Stimulated activated CD4-positive, alpha-beta T cell treated with anti-CD3 and anti-CD28 coated beads, TNF-alpha, amount 100 ng/mL, for 1 hour (primary cell): ENCODE data around the gene LRRC75B.
"Not testable (repeated sequence)": the region's sequence is repeated elsewhere in the genome, so short reads cannot be mapped to it uniquely, and the experiment has no call there.

Source experiments
- DNase-seq, 3 donors: peaks; one replicate each; pipeline ENCODE4 v3.0.0-alpha.2; 2020; ENCODE audit warnings: low read depth in 3 of 3, low spot score in 1 of 3

Gene LRRC75B

GRCh38 chr22:24555165-24556039, 37.5 kb downstream of the LRRC75B start, which contains the start of gene SNRPD3:
Gene SNRPD3 (plus strand): TSS chr22:24555999. CDS start chr22:24557675, 1,676 bp downstream.
- peak; percentile 99 to 100 (median 99) for DNase-seq

GRCh38 chr22:24554313-24555164, 38.3 kb downstream of the LRRC75B start, which contains the start of gene GUCD1:
Gene GUCD1 (minus strand): TSS chr22:24555138. CDS start chr22:24554991, 147 bp downstream.
- peak in 1 of 3 donors; percentile 14 for DNase-seq

GRCh38 chr22:24553597-24554312, 39.1 kb downstream of the LRRC75B start:
- no peak for DNase-seq

GRCh38 chr22:24552503-24553286, 40.2 kb downstream of the LRRC75B start:
- DNase-seq = not testable (repeated sequence)

- DNase-seq = no peak
Observed at GRCh38 chr22:24550902-24551435, 41.9 kb downstream of the LRRC75B start.

GRCh38 chr22:24550028-24550901, 42.6 kb downstream of the LRRC75B start:
- no peak for DNase-seq

- DNase-seq = no peak
Observed at GRCh38 chr22:24548812-24549211, 44.1 kb downstream of the LRRC75B start.

GRCh38 chr22:24543679-24544243, 49.1 kb downstream of the LRRC75B start:
- DNase-seq = no peak

GRCh38 chr22:24543185-24543601, 49.7 kb downstream of the LRRC75B start:
- DNase-seq = no peak

- no peak for DNase-seq
Observed at GRCh38 chr22:24542641-24543040, 50.2 kb downstream of the LRRC75B start.

GRCh38 chr22:24541681-24542515, 51.0 kb downstream of the LRRC75B start:
- DNase-seq = no peak

- no peak for DNase-seq
Observed at GRCh38 chr22:24540470-24540869, 52.4 kb downstream of the LRRC75B start.

GRCh38 chr22:24536089-24536488, 56.8 kb downstream of the LRRC75B start:
- DNase-seq = no peak
